Measurements from ENCODE around the gene ACVR2B.

Gene ACVR2B

GRCh38 chr3:38524141-38524739 is 70.5 kb downstream of the ACVR2B start:
- DNase-seq (ENCODE audit: low spot score): no peak

- DNase-seq (ENCODE audit: low spot score): no peak
Observed at GRCh38 chr3:38526792-38527191, 73.1 kb downstream of the ACVR2B start.

GRCh38 chr3:38528457-38528856 is 74.8 kb downstream of the ACVR2B start:
- DNase-seq (ENCODE audit: low spot score): peak; percentile 28

- no peak for DNase-seq (ENCODE audit: low spot score)
Observed at GRCh38 chr3:38532529-38532928, 78.8 kb downstream of the ACVR2B start.

- DNase-seq (ENCODE audit: low spot score): peak; percentile 17
Observed at GRCh38 chr3:38533285-38533976, 79.7 kb downstream of the ACVR2B start.

- no peak for DNase-seq (ENCODE audit: low spot score)
Observed at GRCh38 chr3:38534180-38534579, 80.5 kb downstream of the ACVR2B start.

GRCh38 chr3:38534604-38535003 is 80.9 kb downstream of the ACVR2B start:
- DNase-seq (ENCODE audit: low spot score): no peak

- no peak for DNase-seq (ENCODE audit: low spot score)
Observed at GRCh38 chr3:38536671-38537070, 83.0 kb downstream of the ACVR2B start.

GRCh38 chr3:38538773-38539353 is 85.2 kb downstream of the ACVR2B start:
- no peak for DNase-seq (ENCODE audit: low spot score)

- no peak for DNase-seq (ENCODE audit: low spot score)
Observed at GRCh38 chr3:38541806-38542205, 88.1 kb downstream of the ACVR2B start.

Small RNA genes lying within 50 kb of the gene (small RNA-seq; reads per million reads assigned to genes)
- gene RF00019: 0 reads per million in 2 experiments

Measured in SK-N-DZ (cell line).